H1 (cell line): ENCODE results near the gene LDLRAD4.

ENCODE experiments used
- ATF3 ChIP-seq: IDR thresholded peaks from 2 replicates; pipeline ENCODE4 v1.6.1; 2011; ENCODE audit warnings: low read depth, mild to moderate bottlenecking, low read length; ENCODE audit not compliant: insufficient read depth
- CHD1 ChIP-seq: IDR thresholded peaks from 2 replicates; pipeline ENCODE4 v1.6.1; 2012; ENCODE audit warnings: low read depth, low read length, improper control_type of control experiment
- POLR2A ChIP-seq, 2 experiments: IDR thresholded peaks; 1 replicate in 1 of 2; 2 replicates in 1 of 2; pipeline ENCODE4 v1.6.1; 2011; ENCODE audit warnings: low read depth in 2 of 2, low read length in 2 of 2, mild to moderate bottlenecking in 2 of 2; ENCODE audit errors: control extremely low read depth in 1 of 2
- TCF12 ChIP-seq: IDR thresholded peaks from 2 replicates; pipeline ENCODE4 v1.6.1; 2011; ENCODE audit warnings: low read depth, mild to moderate bottlenecking, low read length
- TF ChIP-seq, protein P1 (sequence below), 3 experiments: IDR thresholded peaks; 1 replicate in 2 of 3; 2 replicates in 1 of 3; pipeline versions ENCODE4 v1.5.1 to v1.6.1; 2011; ENCODE audit warnings: low read length in 3 of 3, mild to moderate bottlenecking in 3 of 3, inconsistent platforms in 2 of 3, low read depth in 1 of 3, moderate library complexity in 1 of 3; ENCODE audit not compliant: insufficient read depth in 1 of 3; ENCODE audit errors: control extremely low read depth in 1 of 3

GRCh38 chr18:13187498-13187897, 31.1 kb upstream of the LDLRAD4 start:
- TF ChIP-seq, protein P1, sequence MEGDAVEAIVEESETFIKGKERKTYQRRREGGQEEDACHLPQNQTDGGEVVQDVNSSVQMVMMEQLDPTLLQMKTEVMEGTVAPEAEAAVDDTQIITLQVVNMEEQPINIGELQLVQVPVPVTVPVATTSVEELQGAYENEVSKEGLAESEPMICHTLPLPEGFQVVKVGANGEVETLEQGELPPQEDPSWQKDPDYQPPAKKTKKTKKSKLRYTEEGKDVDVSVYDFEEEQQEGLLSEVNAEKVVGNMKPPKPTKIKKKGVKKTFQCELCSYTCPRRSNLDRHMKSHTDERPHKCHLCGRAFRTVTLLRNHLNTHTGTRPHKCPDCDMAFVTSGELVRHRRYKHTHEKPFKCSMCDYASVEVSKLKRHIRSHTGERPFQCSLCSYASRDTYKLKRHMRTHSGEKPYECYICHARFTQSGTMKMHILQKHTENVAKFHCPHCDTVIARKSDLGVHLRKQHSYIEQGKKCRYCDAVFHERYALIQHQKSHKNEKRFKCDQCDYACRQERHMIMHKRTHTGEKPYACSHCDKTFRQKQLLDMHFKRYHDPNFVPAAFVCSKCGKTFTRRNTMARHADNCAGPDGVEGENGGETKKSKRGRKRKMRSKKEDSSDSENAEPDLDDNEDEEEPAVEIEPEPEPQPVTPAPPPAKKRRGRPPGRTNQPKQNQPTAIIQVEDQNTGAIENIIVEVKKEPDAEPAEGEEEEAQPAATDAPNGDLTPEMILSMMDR (IDR thresholded peaks at IDR 0.05; ENCODE audit: control extremely low read depth in 1 of 3, insufficient read depth in 1 of 3, low read depth in 1 of 3, low read length in 3 of 3) = no peak
- TF ChIP-seq POLR2A (IDR thresholded peaks at IDR 0.05; ENCODE audit: control extremely low read depth in 1 of 2, low read depth in 2 of 2, low read length in 2 of 2) = no peak
- no peak for TF ChIP-seq CHD1
- no peak for TF ChIP-seq ATF3
- TF ChIP-seq TCF12 = no peak
